SU-DHL-6 (cell line): Measurements from ENCODE around the gene TMEM117.
"Not testable (repeated sequence)": the region's sequence is repeated elsewhere in the genome, so short reads cannot be mapped to it uniquely, and the experiment has no call there.

Experiments
- H2AFZ ChIP-seq: fragments of 200-600 bp; sonication (generic); 2 replicates; pipeline ENCODE4 v1.6.1; 2014; ENCODE audit warnings: low read depth, mild to moderate bottlenecking, moderate library complexity, mixed read lengths, antibody characterized with exemption, low read length; ENCODE audit not compliant: severe bottlenecking
- H3F3A ChIP-seq: fragments of 200-600 bp; shearing (Covaris generic); 2 replicates; pipeline ENCODE4 v1.6.0; 2016; ENCODE audit warnings: antibody characterized with exemption, mild to moderate bottlenecking; ENCODE audit not compliant: insufficient read depth
- H3K27ac ChIP-seq: fragments of 200-600 bp; sonication (generic); 2 replicates; pipeline ENCODE4 v1.5.1; 2016; ENCODE audit warnings: low read depth, mild to moderate bottlenecking, low read length, moderate library complexity, mixed read lengths
- H3K27me3 ChIP-seq: fragments of 200-600 bp; sonication (generic), shearing (Covaris generic); 2 replicates; pipeline ENCODE4 v1.6.0; 2014; ENCODE audit warnings: mild to moderate bottlenecking, low read length
- H3K36me3 ChIP-seq: fragments of 200-600 bp; sonication (generic); 2 replicates; pipeline ENCODE4 v1.6.1; 2014; ENCODE audit warnings: mild to moderate bottlenecking, low read length, mixed read lengths
- H3K4me2 ChIP-seq: fragments of 300-600, 200-600 bp; shearing (Covaris generic), sonication (generic); 2 replicates; pipeline ENCODE4 v1.6.0; 2014; ENCODE audit warnings: low read length, low read depth, mild to moderate bottlenecking; ENCODE audit not compliant: poor library complexity, severe bottlenecking
- H3K4me3 ChIP-seq: fragments of 200-600 bp; sonication (generic); 2 replicates; pipeline ENCODE4 v1.5.1; 2014; ENCODE audit warnings: antibody characterized with exemption, low read length, mild to moderate bottlenecking, mixed read lengths; ENCODE audit not compliant: insufficient read depth, poor library complexity, severe bottlenecking
- H3K79me2 ChIP-seq: fragments of 200-600 bp; sonication (generic); 2 replicates; pipeline ENCODE4 v1.6.1; 2014; ENCODE audit warnings: mild to moderate bottlenecking, low read length, moderate library complexity; ENCODE audit not compliant: insufficient read depth
- H3K9ac ChIP-seq: fragments of 200-600 bp; sonication (generic); 2 replicates; pipeline ENCODE4 v1.7.0; 2014; ENCODE audit warnings: mild to moderate bottlenecking, low read length
- H3K9me2 ChIP-seq: fragments of 200-600 bp; sonication (generic); replicated peaks from 2 replicates; pipeline ENCODE4 v1.6.1; 2014; ENCODE audit warnings: low read length; ENCODE audit not compliant: insufficient read depth
- H3K9me3 ChIP-seq: fragments of 200-600 bp; sonication (generic); 2 replicates; pipeline ENCODE4 v1.6.1; 2014; ENCODE audit warnings: low read length, mixed read lengths; ENCODE audit not compliant: insufficient read depth
- H4K20me1 ChIP-seq: fragments of 200-600 bp; sonication (generic); 2 replicates; pipeline ENCODE4 v1.6.1; 2014; ENCODE audit warnings: low read depth, mild to moderate bottlenecking, antibody characterized with exemption, low read length, moderate library complexity, mixed read lengths
- CTCF ChIP-seq: fragments of 200-600 bp; sonication (generic); IDR thresholded peaks from one replicate; pipeline ENCODE4 v1.5.1; 2017; ENCODE audit warnings: antibody characterized with exemption, mild to moderate bottlenecking, low read length, moderate library complexity; ENCODE audit not compliant: insufficient read depth, poor library complexity, severe bottlenecking
- EZH2phosphoT487 ChIP-seq: fragments of 200-600 bp; sonication (generic), shearing (Covaris generic); conservative IDR thresholded peaks from 2 replicates; pipeline ENCODE4 v1.6.1; 2018; ENCODE audit warnings: mild to moderate bottlenecking, antibody characterized with exemption, low read length, moderate library complexity, mixed read lengths

The TMEM117 gene

GRCh38 chr12:44034906-44035305 lies 199.0 kb downstream of the TMEM117 start:
- Histone ChIP-seq H4K20me1 (no peaks in the 10 kb centered on the region), H3K79me2 (no peaks in the 10 kb centered on the region), H3K36me3 (no peaks in the 10 kb centered on the region; the same call in 1 of the 2 replicates), H3K4me3 (no peak overlapping the region), H3K4me2 (no peak overlapping the region), H3K9ac (no peak overlapping the region), H3K27me3 (no peaks in the 10 kb centered on the region), H2AFZ (no peak overlapping the region), H3F3A (no peaks in the 10 kb centered on the region), H3K9me2 (no peaks in the 10 kb centered on the region), H3K9me3 (peaks cover 18% of the 10 kb centered on the region; the same call in 1 of the 2 replicates), H3K27ac (no peak overlapping the region)
- TF ChIP-seq CTCF = no peak

GRCh38 chr12:44036875-44037443 lies 201.1 kb downstream of the TMEM117 start:
- H3K9me2 ChIP-seq = no peaks in the 10 kb centered on the region
- no peaks in the 10 kb centered on the region for H3F3A ChIP-seq
- H3K36me3 ChIP-seq = no peaks in the 10 kb centered on the region
- TF ChIP-seq CTCF (no peak), EZH2phosphoT487 (no peak)
- no peaks in the 10 kb centered on the region for H3K27me3 ChIP-seq
- H3K9me3 ChIP-seq = peaks cover 5% of the 10 kb centered on the region; the same call in 1 of the 2 replicates
- H3K9ac ChIP-seq = no peak overlapping the region
- no peak overlapping the region for H3K4me3 ChIP-seq
- H2AFZ ChIP-seq = no peak overlapping the region
- no peak overlapping the region for H3K27ac ChIP-seq
- no peak overlapping the region for H3K4me2 ChIP-seq
- H4K20me1 ChIP-seq = no peaks in the 10 kb centered on the region
- H3K79me2 ChIP-seq = no peaks in the 10 kb centered on the region

GRCh38 chr12:44038411-44038810 lies 202.5 kb downstream of the TMEM117 start:
- Histone ChIP-seq H3K27ac (no peak overlapping the region), H3K27me3 (no peaks in the 10 kb centered on the region), H3K9me2 (no peaks in the 10 kb centered on the region), H3K79me2 (no peaks in the 10 kb centered on the region), H2AFZ (no peak overlapping the region), H3F3A (no peaks in the 10 kb centered on the region), H3K9me3 (no peaks in the 10 kb centered on the region), H3K9ac (no peak overlapping the region), H3K4me3 (no peak overlapping the region), H3K4me2 (no peak overlapping the region), H4K20me1 (no peaks in the 10 kb centered on the region), H3K36me3 (no peaks in the 10 kb centered on the region)
- TF ChIP-seq EZH2phosphoT487 (no peak), CTCF (no peak)

- not testable (repeated sequence) for H3K4me3 ChIP-seq, H3K27me3 ChIP-seq, H2AFZ ChIP-seq, H3K79me2 ChIP-seq, H3K36me3 ChIP-seq, H3K9ac ChIP-seq, H3K27ac ChIP-seq, H4K20me1 ChIP-seq, H3K9me3 ChIP-seq, H3F3A ChIP-seq, H3K4me2 ChIP-seq, H3K9me2 ChIP-seq
Observed at GRCh38 chr12:44044491-44044890, 208.6 kb downstream of the TMEM117 start.
